ENCODE measurements around the gene UTP11.

Gene UTP11

DNA sequence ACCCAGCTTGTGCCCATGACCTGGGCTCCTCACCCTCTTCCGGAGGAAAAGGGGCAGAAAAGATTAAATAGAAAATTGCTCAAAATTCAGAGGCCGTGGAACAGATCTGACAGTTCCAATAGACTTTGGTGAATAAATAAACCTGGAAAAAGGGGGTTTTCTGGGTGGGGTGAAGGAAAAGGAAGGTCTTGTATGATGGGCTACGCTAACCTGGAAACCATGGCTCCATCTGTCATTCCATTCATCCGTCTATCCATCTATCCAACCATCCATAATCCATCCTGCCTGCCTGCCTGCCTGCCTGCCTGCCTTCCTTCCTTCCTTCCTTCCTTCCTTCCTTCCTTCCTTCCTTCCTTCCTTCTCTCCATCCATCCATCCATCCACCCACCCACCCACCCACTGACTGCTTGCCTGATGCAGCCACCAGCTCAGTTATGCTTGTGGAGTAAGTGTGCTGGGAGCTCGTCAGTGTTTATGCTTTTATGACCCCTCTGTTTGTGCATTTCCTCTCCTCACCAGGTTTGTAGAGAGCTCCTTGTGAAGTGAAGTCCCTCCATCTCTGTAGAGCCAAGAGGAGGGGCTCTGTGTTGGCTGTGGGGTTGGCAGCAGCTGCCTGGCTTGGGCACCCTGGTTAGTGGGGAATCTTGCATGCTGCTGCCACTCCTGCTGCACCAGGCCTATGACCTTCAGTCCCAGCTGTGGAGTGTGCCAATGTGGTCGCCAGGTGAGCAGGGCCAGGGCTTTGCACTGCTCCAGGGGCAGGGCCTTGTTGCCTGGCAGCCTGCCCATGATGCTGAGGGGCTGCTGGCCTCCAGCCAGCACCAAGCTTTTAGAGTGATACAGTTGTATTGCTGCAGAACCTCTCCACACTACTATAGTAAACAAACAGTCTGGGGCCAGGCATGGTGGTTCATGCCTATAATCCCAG, 50.1 kb downstream of the UTP11 start:
- WGBS (ENCODE audit: insufficient coverage), result 100% methylated on average over 4 of the region's 6 CpGs
- Histone ChIP-seq H3K27me3 (replicated peaks in 2 of 5; ENCODE audit: control insufficient read depth in 4 of 5, insufficient read depth in 5 of 5, low read length in 4 of 5) (peaks cover 0 to 19% (median 0%) of the 10 kb centered on the region in 5 experiments), H3K4me3 (ENCODE audit: control insufficient read depth in 1 of 7, extremely low read depth in 1 of 7, insufficient read depth in 4 of 7, low read depth in 2 of 7, low read length in 6 of 7) (no peak overlapping the region), H3K27ac (ENCODE audit: insufficient read depth in 1 of 2, low read depth in 1 of 2, low read length in 2 of 2, poor library complexity in 1 of 2, severe bottlenecking in 2 of 2) (no peak overlapping the region), H3K36me3 (ENCODE audit: control insufficient read depth in 4 of 4, insufficient read depth in 4 of 4, low read length in 3 of 4) (no peaks in the 10 kb centered on the region), H3K4me1 (ENCODE audit: control extremely low read depth in 1 of 4, control insufficient read depth in 4 of 4, insufficient read depth in 4 of 4, low read length in 3 of 4) (no peaks in the 10 kb centered on the region), H3K9me3 (ENCODE audit: control extremely low read depth in 1 of 5, control insufficient read depth in 4 of 5, insufficient read depth in 2 of 5, low read depth in 1 of 5, low read length in 4 of 5) (no peaks in the 10 kb centered on the region)
- DNase-seq, result no peak
- CTCF ChIA-PET, result interaction anchor here (1.2 kb wide), 1 partner anchor 9 kb away, joined by 4 read pairs; no protein-coding TSS in a partner anchor
- POLR2A ChIA-PET, result no interaction called here

DNA sequence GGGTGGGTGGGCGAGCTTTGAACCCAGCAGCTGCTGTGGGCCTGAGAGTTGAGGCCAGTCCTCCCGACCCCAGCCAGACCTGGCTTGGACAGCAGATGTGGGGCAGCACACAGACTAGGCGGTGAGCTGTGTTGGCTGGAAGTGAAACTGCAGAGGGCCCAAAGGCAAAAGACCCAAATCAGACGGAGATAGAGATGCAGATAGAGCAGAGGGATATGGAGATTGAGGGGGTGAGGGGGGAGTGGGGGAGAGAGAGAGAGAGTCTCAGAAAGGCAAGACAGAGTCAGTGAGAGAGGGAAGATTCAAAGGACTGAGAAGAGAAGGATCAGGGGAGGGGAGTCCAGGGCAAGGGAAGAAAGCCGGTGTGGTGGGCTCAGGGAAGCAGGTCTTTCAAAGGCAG, 51.1 kb downstream of the UTP11 start:
- no peaks in the 10 kb centered on the region for H3K9me3 ChIP-seq (ENCODE audit: control extremely low read depth in 1 of 5, control insufficient read depth in 4 of 5, insufficient read depth in 2 of 5, low read depth in 1 of 5, low read length in 4 of 5)
- no peaks in the 10 kb centered on the region for H3K36me3 ChIP-seq (ENCODE audit: control insufficient read depth in 4 of 4, insufficient read depth in 4 of 4, low read length in 3 of 4)
- DNase-seq, result no peak
- WGBS (ENCODE audit: insufficient coverage), result 97% methylated on average over 3 of the region's 5 CpGs
- ChIA-PET POLR2A (no interaction called here), CTCF (interaction anchor here (0.8 to 1.2 kb wide), 2 partner anchors 8 to 16 kb away, joined by 3 to 4 read pairs; no protein-coding TSS in a partner anchor)
- no peak overlapping the region for H3K27ac ChIP-seq (ENCODE audit: insufficient read depth in 1 of 2, low read depth in 1 of 2, low read length in 2 of 2, poor library complexity in 1 of 2, severe bottlenecking in 2 of 2)
- H3K27me3 ChIP-seq (replicated peaks in 2 of 5; ENCODE audit: control insufficient read depth in 4 of 5, insufficient read depth in 5 of 5, low read length in 4 of 5), result peaks cover 0 to 16% (median 0%) of the 10 kb centered on the region in 5 experiments
- peaks cover 0 to 8% (median 7%) of the 10 kb centered on the region in 4 experiments for H3K4me1 ChIP-seq (ENCODE audit: control extremely low read depth in 1 of 4, control insufficient read depth in 4 of 4, insufficient read depth in 4 of 4, low read length in 3 of 4)
- no peak overlapping the region for H3K4me3 ChIP-seq (ENCODE audit: control insufficient read depth in 1 of 7, extremely low read depth in 1 of 7, insufficient read depth in 4 of 7, low read depth in 2 of 7, low read length in 6 of 7)

DNA sequence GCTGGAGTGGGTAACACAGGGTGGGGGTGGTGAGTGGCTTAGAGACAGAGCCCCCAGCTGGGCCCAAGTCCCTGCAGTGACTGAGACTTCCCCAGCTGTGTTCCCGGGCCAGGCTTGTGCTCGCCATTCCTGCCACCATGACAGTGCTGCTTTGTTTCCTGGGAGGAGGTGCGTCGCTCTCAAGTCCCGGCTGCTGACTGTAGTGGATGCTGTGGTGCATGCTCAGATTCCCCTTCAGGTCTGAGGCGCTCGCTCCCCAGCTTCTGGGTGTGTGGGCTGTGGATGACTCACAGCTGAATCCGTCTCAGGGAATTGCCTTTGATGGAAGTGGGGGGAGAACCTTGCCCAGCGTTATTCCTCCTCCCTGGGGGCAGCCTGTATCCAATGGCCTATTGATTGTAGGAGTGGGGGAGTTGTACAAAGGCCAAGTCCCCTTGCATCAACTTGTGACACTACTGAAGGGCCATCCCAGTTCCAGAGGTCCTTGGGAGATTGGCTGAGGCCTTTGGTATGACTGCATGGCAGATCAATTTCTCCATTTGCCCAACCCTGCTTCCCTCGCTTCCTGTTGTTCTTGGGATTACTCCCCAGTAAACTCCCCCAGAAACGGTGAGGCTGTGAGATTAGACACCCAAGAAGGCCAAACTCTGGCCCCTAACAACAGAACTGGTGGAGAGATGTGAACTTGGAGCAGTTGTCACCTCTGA, 51.8 kb downstream of the UTP11 start:
- DNase-seq, result no peak
- peaks cover 0 to 10% (median 8%) of the 10 kb centered on the region in 4 experiments for H3K4me1 ChIP-seq (ENCODE audit: control extremely low read depth in 1 of 4, control insufficient read depth in 4 of 4, insufficient read depth in 4 of 4, low read length in 3 of 4)
- CTCF ChIA-PET, result interaction anchor here (0.8 kb wide), 1 partner anchor 17 kb away, joined by 3 read pairs; no protein-coding TSS in a partner anchor
- no peak overlapping the region for H3K27ac ChIP-seq (ENCODE audit: insufficient read depth in 1 of 2, low read depth in 1 of 2, low read length in 2 of 2, poor library complexity in 1 of 2, severe bottlenecking in 2 of 2)
- H3K36me3 ChIP-seq (ENCODE audit: control insufficient read depth in 4 of 4, insufficient read depth in 4 of 4, low read length in 3 of 4), result no peaks in the 10 kb centered on the region
- H3K9me3 ChIP-seq (ENCODE audit: control extremely low read depth in 1 of 5, control insufficient read depth in 4 of 5, insufficient read depth in 2 of 5, low read depth in 1 of 5, low read length in 4 of 5), result no peaks in the 10 kb centered on the region
- no peak overlapping the region for H3K4me3 ChIP-seq (ENCODE audit: control insufficient read depth in 1 of 7, extremely low read depth in 1 of 7, insufficient read depth in 4 of 7, low read depth in 2 of 7, low read length in 6 of 7)
- POLR2A ChIA-PET, result no interaction called here
- 95% methylated on average over 8 of the region's 11 CpGs for WGBS (ENCODE audit: insufficient coverage)
- H3K27me3 ChIP-seq (replicated peaks in 2 of 5; ENCODE audit: control insufficient read depth in 4 of 5, insufficient read depth in 5 of 5, low read length in 4 of 5), result peaks cover 0 to 11% (median 0%) of the 10 kb centered on the region in 5 experiments

DNA sequence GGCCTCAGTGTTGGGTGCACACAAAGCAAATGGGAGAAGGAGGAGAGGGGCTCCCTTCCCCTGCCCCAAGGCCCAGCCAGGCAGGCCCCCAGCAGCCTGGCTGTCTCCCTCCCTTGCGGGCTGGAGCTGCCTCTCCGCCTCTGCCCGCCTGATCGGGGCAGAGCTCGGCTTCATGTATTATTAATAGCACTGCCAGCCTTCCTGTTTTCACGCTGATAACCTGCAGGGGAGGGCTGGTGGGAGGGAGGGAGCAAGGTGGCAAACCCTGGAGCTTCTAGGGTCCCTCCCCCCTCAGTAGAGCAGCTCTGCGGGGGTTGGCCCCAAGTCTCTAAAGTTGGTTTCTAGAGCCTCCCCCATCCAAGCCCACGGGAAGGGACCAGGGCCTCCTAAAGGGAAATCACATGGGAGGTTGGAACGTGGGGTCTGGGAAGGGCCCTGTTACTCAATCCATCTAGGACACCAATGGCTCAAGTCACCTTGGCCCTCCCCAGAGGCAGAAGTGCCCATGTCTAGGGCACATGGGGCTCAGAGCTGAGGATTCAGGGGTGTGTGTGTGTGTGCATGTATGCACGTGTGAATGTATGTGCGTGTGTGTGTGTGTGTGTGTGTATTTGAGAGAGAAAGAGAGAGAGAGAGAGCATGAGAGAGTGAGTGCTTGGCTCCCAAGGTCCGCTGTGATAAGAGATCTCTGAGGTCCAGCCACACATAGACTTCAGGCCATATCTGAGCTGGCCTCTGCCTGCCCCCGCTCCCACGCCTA, 55.9 kb downstream of the UTP11 start:
- CTCF ChIA-PET, result interaction anchor here (0.6 to 1.5 kb wide), 5 partner anchors 9 to 94 kb away, joined by 3 to 4 read pairs (median 3); no protein-coding TSS in a partner anchor

DNA sequence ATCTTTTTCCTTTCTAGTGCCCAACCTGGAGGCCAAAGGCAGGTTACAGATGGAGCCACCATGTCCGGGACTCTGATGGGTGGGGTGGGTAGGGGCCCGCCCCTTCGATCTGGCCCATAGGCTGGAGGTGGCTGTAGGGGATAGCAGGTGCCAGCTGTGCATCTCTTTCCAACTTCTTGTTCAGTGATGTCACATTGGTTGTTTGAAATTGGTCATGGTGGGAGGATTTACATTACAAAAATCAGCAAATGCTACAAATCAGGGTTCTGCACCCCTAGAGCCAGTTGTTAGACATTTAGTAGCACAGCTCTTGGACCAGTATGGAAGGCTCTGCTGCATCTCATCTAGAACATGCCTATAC, 56.4 kb downstream of the UTP11 start:
- Histone ChIP-seq H3K36me3 (ENCODE audit: control insufficient read depth in 4 of 4, insufficient read depth in 4 of 4, low read length in 3 of 4) (no peaks in the 10 kb centered on the region), H3K27ac (ENCODE audit: insufficient read depth in 1 of 2, low read depth in 1 of 2, low read length in 2 of 2, poor library complexity in 1 of 2, severe bottlenecking in 2 of 2) (no peak overlapping the region), H3K27me3 (replicated peaks in 2 of 5; ENCODE audit: control insufficient read depth in 4 of 5, insufficient read depth in 5 of 5, low read length in 4 of 5) (peaks cover 0 to 11% (median 0%) of the 10 kb centered on the region in 5 experiments), H3K9me3 (ENCODE audit: control extremely low read depth in 1 of 5, control insufficient read depth in 4 of 5, insufficient read depth in 2 of 5, low read depth in 1 of 5, low read length in 4 of 5) (no peaks in the 10 kb centered on the region), H3K4me3 (ENCODE audit: control insufficient read depth in 1 of 7, extremely low read depth in 1 of 7, insufficient read depth in 4 of 7, low read depth in 2 of 7, low read length in 6 of 7) (no peak overlapping the region), H3K4me1 (ENCODE audit: control extremely low read depth in 1 of 4, control insufficient read depth in 4 of 4, insufficient read depth in 4 of 4, low read length in 3 of 4) (peaks cover 0 to 10% (median 8%) of the 10 kb centered on the region in 4 experiments)
- no peak for DNase-seq
- POLR2A ChIA-PET, result no interaction called here
- CTCF ChIA-PET, result interaction anchor here (0.6 kb wide), 1 partner anchor 44 kb away, joined by 3 read pairs; no protein-coding TSS in a partner anchor
- WGBS (ENCODE audit: insufficient coverage), result 100% methylated on average over 3 of the region's 3 CpGs

More for the DNA sequence above, 55.9 kb downstream of the UTP11 start:
- Histone ChIP-seq H3K4me1 (ENCODE audit: control extremely low read depth in 1 of 4, control insufficient read depth in 4 of 4, insufficient read depth in 4 of 4, low read length in 3 of 4) (peaks cover 0 to 10% (median 8%) of the 10 kb centered on the region in 4 experiments), H3K27ac (ENCODE audit: insufficient read depth in 1 of 2, low read depth in 1 of 2, low read length in 2 of 2, poor library complexity in 1 of 2, severe bottlenecking in 2 of 2) (no peak overlapping the region), H3K36me3 (ENCODE audit: control insufficient read depth in 4 of 4, insufficient read depth in 4 of 4, low read length in 3 of 4) (no peaks in the 10 kb centered on the region), H3K27me3 (replicated peaks in 2 of 5; ENCODE audit: control insufficient read depth in 4 of 5, insufficient read depth in 5 of 5, low read length in 4 of 5) (peaks cover 0 to 13% (median 0%) of the 10 kb centered on the region in 5 experiments), H3K4me3 (ENCODE audit: control insufficient read depth in 1 of 7, extremely low read depth in 1 of 7, insufficient read depth in 4 of 7, low read depth in 2 of 7, low read length in 6 of 7) (peak overlapping the region in 1 of 7 experiments; percentile 45), H3K9me3 (ENCODE audit: control extremely low read depth in 1 of 5, control insufficient read depth in 4 of 5, insufficient read depth in 2 of 5, low read depth in 1 of 5, low read length in 4 of 5) (no peaks in the 10 kb centered on the region)
- DNase-seq, result peak in 2 of 3 donors; percentile 38 to 49
- 30% methylated on average over 11 of the region's 14 CpGs for WGBS (ENCODE audit: insufficient coverage)
- POLR2A ChIA-PET, result interaction anchor here (0.6 kb wide), 1 partner anchor 279 kb away, joined by 3 read pairs; no protein-coding TSS in a partner anchor

DNA sequence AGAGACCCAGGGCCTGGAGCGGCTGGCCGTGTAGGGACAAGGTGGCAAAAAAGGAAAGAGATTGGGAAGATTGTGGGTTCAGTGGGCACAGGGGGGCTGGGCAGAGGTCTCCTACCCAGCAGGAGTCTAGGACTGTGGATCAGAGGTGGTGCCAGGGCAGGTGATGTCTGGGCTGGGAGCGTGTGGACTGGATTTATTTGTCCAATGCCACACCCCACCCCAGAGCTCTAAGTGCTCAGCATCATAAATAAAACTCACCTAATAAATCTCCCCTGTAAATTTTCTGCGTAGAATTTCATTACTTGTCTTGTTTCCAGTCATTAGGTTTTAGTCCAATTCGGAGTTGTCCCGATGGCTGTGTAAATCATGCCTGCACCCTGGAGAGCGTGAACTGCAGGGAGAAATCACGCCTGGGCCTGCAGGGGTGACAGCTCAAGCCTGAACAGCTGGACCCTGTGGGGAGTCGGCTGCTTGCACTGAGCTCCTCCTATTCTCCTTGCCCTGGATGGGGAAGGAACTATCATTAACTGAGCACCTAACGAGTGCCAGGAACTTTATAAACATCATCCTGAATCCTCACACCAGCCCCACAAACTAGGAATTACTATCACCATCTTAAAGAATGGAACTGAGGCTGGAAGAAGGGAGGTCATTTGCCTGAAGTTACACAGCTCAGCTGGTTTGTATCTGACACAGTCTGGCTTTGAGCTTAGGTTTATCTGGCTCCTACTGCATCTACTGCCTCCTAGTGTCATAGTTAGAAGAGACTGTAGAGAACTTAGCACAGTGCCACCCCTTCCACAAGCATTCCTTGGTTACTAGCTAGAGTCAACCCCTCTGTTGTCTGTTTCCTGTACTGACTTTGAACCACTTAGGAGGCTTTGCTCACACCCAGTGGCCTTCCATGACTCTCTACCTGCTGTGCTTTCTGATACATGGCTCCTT, 59.0 kb downstream of the UTP11 start:
- H3K9me3 ChIP-seq (ENCODE audit: control extremely low read depth in 1 of 5, control insufficient read depth in 4 of 5, insufficient read depth in 2 of 5, low read depth in 1 of 5, low read length in 4 of 5), result no peaks in the 10 kb centered on the region
- H3K27me3 ChIP-seq (replicated peaks in 2 of 5; ENCODE audit: control insufficient read depth in 4 of 5, insufficient read depth in 5 of 5, low read length in 4 of 5), result peaks cover 0 to 14% (median 0%) of the 10 kb centered on the region in 5 experiments
- ChIA-PET POLR2A (no interaction called here), CTCF (interaction anchor here (0.7 to 1.9 kb wide), 10 partner anchors 9 to 44 kb away, joined by 3 to 9 read pairs (median 4); no protein-coding TSS in a partner anchor)
- peaks cover 0 to 10% (median 8%) of the 10 kb centered on the region in 4 experiments for H3K4me1 ChIP-seq (ENCODE audit: control extremely low read depth in 1 of 4, control insufficient read depth in 4 of 4, insufficient read depth in 4 of 4, low read length in 3 of 4)
- 81% methylated on average over 9 of the region's 10 CpGs for WGBS (ENCODE audit: insufficient coverage)
- H3K36me3 ChIP-seq (ENCODE audit: control insufficient read depth in 4 of 4, insufficient read depth in 4 of 4, low read length in 3 of 4), result no peaks in the 10 kb centered on the region
- no peak overlapping the region for H3K4me3 ChIP-seq (ENCODE audit: control insufficient read depth in 1 of 7, extremely low read depth in 1 of 7, insufficient read depth in 4 of 7, low read depth in 2 of 7, low read length in 6 of 7)
- no peak overlapping the region for H3K27ac ChIP-seq (ENCODE audit: insufficient read depth in 1 of 2, low read depth in 1 of 2, low read length in 2 of 2, poor library complexity in 1 of 2, severe bottlenecking in 2 of 2)
- peak in 2 of 3 donors; percentile 40 to 43 for DNase-seq
